ENCODE measurements around the gene FRAT2. TPM values are rescaled to one million over a fixed set of nuclear protein-coding genes. Genes with fewer than 3 reads are reported as not detected.

FRAT2 gene
- total and polyA plus RNA-seq, 2 donors (not counting 3 experiments of a cell fraction or from before 2014, with no cell fraction given): 6.6 to 11.3 TPM

DNA sequence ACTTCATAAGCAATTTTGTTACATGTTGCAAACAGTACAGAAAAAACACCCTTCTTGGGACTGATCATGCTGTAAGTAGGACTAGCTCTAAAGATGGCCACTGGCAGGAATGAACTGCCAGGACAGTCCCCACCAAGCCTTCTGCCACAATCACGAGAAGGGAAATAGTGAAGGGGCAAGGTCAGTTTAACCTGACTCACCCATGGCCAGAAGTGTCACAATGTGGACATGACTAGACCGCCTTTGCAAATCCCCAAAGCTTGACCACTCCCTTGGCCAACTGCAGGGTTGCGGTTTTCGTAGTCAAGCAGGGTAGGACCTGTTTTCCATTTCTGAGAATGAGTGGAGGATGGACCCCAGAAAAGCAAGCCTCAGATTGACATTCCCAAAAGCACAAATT, 19.4 kb upstream of the FRAT2 start:
- DNase-seq (ENCODE audit: low read depth, low spot score) (no peak), FAIRE-seq (peak; percentile 21)
- Histone ChIP-seq H3K27ac (ENCODE audit: insufficient read depth, low read depth, low read length) (no peak overlapping the region), H3K36me3 (ENCODE audit: control insufficient read depth in 2 of 2, extremely low read depth in 1 of 2, insufficient read depth in 2 of 2, low read length in 2 of 2) (peaks cover 0 to 2% of the 10 kb centered on the region in 2 experiments), H3K9me3 (replicated peaks; ENCODE audit: control insufficient read depth, insufficient read depth, low read length) (no peaks in the 10 kb centered on the region), H3K9me1 (replicated peaks; ENCODE audit: control insufficient read depth, extremely low read depth, insufficient read depth, low read length) (no peaks in the 10 kb centered on the region), H3K79me2 (ENCODE audit: control insufficient read depth, insufficient read depth, low read length) (no peaks in the 10 kb centered on the region), H3K4me1 (ENCODE audit: control insufficient read depth, extremely low read depth, insufficient read depth, low read length) (peaks cover 13% of the 10 kb centered on the region), H4K20me1 (replicated peaks; ENCODE audit: control insufficient read depth, extremely low read depth, insufficient read depth, low read length) (no peaks in the 10 kb centered on the region), H3K27me3 (ENCODE audit: control insufficient read depth in 2 of 2, insufficient read depth in 2 of 2, low read length in 2 of 2) (no peaks in the 10 kb centered on the region), H2AFZ (ENCODE audit: low read depth, low read length) (no peak overlapping the region), H3K9ac (replicated peaks; ENCODE audit: extremely low read depth, insufficient read depth, low read length) (no peak overlapping the region), H3K4me3 (replicated peaks in 1 of 3; ENCODE audit: insufficient read depth in 1 of 3, low read depth in 1 of 3, low read length in 3 of 3) (no peak overlapping the region), H3K4me2 (ENCODE audit: insufficient read depth, low read length) (no peak overlapping the region)
- dilution Hi-C loops (cut with MboI; ENCODE audit: extremely low pct_ligation_motif_present, low sequenced_read_pairs) (no loop called here), intact Hi-C loops (cut with micrococcal nuclease) (loop anchor here (2.0 kb wide), 1 partner anchor 75 kb away; no protein-coding TSS in a partner anchor)
- TF ChIP-seq EZH2 (IDR thresholded peaks at IDR 0.05; ENCODE audit: borderline replicate concordance, low read depth, low read length, severe bottlenecking) (no peak), GATA2 (IDR thresholded peaks at IDR 0.05; ENCODE audit: insufficient read depth, insufficient read length, low read depth, low read length) (no peak), MYC (IDR thresholded peaks at IDR 0.05; ENCODE audit: low read depth, low read length) (no peak), FOS (IDR thresholded peaks at IDR 0.05; ENCODE audit: borderline replicate concordance, insufficient read depth, low read length) (no peak), MAX (IDR thresholded peaks at IDR 0.05; ENCODE audit: insufficient read depth, insufficient read length) (no peak), POLR2A (IDR thresholded peaks at IDR 0.05; ENCODE audit: low read depth, low read length) (no peak), POLR2AphosphoS5 (IDR thresholded peaks at IDR 0.05; ENCODE audit: insufficient read depth, low read depth, low read length) (no peak), JUN (IDR thresholded peaks at IDR 0.05; ENCODE audit: borderline replicate concordance, insufficient read depth, insufficient read length, low read depth) (no peak)
- TF ChIP-seq, protein P1, sequence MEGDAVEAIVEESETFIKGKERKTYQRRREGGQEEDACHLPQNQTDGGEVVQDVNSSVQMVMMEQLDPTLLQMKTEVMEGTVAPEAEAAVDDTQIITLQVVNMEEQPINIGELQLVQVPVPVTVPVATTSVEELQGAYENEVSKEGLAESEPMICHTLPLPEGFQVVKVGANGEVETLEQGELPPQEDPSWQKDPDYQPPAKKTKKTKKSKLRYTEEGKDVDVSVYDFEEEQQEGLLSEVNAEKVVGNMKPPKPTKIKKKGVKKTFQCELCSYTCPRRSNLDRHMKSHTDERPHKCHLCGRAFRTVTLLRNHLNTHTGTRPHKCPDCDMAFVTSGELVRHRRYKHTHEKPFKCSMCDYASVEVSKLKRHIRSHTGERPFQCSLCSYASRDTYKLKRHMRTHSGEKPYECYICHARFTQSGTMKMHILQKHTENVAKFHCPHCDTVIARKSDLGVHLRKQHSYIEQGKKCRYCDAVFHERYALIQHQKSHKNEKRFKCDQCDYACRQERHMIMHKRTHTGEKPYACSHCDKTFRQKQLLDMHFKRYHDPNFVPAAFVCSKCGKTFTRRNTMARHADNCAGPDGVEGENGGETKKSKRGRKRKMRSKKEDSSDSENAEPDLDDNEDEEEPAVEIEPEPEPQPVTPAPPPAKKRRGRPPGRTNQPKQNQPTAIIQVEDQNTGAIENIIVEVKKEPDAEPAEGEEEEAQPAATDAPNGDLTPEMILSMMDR (IDR thresholded peaks at IDR 0.05; ENCODE audit: extremely low read depth in 1 of 2, insufficient read depth in 1 of 2, low read depth in 1 of 2, low read length in 2 of 2): no peak
- ChIA-PET CTCF (interaction anchor here (0.6 to 5.9 kb wide), 3 partner anchors 75 to 281 kb away, joined by 3 to 79 read pairs (median 43); no protein-coding TSS in a partner anchor), POLR2A (no interaction called here)
- no TSS peak for BruUV-seq (replicated peaks)

Data from endothelial cell of umbilical vein (primary cell).